CD4-positive, alpha-beta T cell treated with Interleukin-17A for 4 hours (primary cell): Measurements from ENCODE around the gene PDE6B.

Experiments used
- DNase-seq: peaks from one replicate; pipeline ENCODE4 v3.0.0-alpha.2; 2020; ENCODE audit warnings: mixed read lengths

The PDE6B gene

DNA sequence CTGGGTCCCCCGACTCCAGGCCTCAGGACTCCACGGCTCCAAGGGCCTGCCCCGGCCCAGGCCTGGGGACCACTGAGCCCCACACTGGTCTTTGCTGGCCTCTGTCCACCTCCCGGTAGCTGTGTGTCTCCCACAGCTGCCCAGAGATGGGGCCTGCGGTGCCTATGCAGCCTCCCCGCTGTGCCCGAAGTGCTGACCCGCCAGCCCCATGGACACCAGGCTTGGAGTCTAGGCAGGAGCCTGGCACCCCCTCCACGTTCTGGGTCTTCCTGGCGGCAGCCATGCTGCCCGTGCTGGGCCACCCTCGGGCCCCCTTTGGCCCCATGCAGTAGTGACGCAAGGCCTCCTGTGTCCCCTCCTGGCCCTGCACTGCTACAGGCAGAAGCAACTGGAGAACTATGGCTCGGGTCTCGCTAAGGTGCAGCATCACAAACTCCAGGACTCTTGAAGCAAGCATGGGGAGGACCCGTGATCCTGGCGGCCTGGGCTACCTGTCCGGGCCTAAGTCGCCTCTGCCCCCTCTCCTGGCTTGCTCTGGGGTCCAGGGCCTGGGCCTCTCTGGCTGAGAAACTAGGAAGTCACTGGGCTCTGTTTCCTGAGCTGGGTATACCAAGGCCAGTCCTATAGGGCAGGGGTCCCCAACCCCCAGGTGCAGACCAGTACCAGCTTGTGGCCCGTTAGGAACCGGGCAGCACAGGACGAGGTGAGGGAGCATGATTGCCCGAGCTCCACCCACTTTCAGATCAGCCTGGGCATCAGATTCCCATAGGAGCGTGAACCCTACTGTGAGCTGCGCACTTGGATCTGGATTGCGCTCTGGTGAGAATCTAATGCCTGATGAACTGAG is 49.9 kb downstream of the PDE6B start:
- no peak for DNase-seq

DNA sequence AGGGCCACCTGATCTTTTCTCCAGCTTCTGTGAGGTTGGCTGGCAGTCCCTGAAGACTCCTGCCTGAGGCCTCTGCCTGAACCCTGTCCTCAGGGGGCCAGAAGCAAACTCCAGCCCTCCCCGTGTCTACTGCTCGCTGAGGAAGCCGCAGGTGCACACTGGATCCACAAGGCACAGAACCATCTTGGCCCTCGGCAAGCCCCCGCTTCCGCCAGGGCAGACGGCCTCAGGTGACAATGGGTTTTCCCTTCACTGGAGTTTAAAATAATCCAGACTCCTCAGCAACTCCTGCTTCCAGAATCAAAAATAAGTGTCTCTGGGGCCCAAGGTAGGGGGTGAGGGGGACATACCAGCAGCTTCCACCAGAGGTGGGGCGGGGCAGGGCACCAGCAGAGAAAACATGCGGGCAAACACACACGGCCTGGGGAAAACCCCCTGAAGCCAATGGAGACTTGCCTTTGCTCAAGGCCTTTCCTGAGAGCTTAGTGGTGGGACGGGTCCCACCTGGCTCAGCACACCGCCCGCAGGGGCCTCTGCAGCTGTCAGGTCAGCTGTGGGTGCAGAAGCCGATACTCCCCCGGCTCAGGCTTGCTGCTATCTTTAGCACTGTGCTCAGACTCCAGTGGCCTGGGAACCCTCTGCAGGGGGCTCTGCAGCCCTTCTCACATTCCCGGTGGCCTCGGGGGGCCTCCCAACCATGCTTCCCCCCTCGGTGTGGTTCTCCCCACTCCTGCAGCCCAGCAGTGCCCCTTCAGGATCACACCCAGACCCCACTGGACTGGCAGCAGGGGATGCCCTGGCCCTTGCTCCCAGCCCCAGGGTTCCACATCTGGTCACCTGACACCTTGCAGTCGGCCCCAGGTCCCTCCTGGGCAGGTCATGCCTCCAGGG is 50.9 kb downstream of the PDE6B start:
- DNase-seq: no peak

DNA sequence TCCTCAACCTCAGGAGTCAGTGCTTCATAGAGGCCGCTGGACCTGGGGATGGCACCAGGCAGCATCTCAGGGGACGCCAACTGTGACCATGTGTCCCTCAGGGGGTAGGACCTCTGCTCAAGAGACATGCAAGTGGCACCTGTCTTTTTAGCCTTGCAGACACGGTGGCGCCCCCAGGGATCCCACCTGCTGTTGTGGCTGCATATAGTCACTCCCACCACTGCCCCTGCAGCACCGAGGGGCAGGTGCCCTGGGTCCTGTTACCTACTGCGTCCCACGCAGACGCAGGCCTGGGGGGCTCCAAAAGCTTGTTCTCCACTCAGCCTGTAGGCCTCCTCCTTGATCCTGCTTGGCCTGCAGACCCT is 51.5 kb downstream of the PDE6B start:
- DNase-seq: no peak

DNA sequence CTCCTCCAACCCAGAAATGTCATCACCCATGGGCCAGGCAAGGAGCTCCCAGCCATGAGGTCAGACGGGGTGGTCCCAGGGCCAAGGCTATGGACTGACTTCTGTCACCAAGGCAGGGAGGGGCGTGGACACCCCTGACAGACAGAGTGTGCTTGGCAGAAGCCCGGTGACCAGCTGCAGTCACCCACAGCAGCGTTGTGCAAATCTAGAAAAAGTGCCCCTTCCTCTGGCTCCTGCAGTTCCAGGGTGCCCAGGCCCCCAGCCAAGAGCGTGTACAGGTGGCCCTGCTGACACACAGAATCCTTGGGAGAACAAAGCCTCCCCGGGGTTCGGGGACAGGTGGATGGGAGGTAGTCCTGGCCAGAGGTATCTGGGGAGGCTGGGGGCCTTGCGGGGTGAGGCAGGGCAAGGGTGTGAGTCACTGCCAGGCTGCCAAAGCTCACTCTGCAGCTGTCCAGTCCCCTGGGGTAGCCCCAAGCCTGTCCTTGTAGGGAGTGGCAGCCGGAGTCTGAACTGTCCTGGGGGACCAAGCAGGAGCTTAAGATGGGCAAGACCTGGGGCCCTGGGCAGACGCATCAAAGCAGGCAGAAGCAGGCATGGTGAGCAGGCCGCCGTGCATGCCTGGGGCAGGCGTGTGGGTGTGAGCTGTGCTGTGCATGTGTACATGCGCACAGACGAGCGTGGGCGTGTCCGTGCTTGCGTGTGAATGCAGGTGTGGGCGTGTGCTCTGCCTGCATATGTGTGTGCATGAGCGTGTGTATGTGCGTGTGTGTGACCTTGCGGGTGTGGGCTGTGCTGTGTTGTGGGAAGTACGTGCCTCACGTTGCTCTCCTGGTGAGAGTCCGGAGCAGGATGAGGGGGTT is 52.3 kb downstream of the PDE6B start:
- peak; percentile 19 for DNase-seq

DNA sequence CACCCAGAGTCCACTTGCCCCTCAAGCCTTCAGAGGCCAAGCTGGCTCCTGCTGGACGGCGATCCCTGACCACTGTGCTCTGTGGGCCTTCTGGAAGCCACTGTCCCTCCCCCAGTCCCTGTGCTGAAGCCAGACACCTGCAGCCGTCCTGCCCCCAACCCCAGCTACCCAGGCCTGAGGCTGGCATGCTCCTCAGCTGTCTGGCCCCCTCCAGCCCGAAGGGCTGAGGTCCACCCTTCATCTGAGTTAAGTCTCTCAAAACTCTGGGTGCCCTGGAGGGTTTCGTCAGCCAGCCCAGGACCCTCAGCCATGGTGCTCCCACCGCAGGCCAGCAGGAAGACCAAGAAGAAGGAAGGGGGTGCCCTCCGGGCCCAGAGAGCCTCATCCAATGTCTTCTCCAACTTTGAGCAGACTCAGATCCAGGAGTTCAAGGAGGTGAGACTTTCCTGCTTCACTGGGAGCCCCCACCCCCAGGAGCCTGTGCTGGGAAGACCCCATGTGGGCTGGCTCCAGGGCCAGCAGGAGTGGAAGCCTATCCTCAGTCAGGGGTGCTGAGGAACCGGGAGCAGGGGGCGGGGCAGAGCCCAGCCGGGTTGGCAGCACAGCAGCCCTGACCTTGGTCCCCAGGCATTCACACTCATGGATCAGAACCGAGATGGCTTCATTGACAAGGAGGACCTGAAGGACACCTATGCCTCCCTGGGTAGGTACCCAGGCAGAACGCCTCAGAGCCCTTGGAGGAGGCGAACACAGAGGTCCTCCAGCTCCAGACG is 53.1 kb downstream of the PDE6B start:
- DNase-seq: no peak

DNA sequence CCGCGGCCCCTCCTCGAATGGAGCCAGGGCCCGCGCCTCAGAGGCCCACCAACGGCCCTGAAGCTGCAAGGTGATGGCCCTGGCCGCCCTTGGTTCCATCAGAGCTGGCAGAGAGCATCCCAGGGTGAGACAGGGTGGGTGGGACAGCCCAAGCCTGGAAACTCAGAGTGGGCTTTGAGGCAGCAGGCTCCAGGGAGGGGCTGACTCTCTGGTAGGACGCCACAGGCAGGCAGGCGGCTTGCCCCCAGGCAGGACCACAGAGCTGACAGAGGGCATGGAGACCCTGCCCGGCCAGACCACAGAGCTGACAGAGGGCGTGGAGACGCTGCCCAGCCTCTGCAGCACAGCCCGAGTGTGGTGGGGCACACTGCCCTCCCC is 53.7 kb downstream of the PDE6B start:
- DNase-seq: no peak

DNA sequence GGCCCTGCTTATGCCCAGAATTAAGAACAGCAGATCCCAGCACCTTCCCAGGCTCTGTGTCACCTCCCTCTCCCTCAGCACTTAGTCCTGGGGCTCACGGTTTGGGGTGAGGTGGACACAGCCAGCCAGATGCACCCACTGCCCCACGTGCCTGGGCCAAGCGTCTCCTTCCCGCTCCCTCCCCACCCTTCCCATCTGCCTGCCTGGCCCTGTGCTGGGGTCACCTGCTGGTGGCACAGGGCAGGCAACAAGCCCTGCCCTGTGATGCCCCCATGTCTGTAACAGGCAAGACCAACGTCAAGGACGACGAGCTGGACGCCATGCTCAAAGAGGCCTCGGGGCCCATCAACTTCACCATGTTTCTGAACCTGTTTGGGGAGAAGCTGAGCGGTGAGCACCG is 54.3 kb downstream of the PDE6B start:
- no peak for DNase-seq

DNA sequence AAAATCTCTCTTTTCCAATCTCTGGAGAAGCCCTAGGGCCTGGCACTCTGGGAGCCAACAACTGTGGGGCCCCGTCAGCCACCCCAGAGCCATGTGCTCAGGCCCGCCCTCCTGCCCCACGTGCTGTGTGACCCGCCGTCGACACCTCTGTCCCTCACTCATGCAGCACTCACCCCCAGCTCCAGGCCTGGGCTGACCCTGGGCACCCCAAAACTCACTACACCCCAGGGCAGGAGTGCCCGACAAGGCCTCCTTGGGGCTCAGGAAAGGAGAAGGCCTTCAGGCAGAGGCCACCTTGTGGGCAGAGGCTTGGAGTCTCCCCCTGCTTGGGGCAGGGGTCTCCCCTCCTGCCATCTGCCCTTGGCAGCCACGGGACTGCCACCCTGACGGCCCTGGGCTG is 54.7 kb downstream of the PDE6B start:
- no peak for DNase-seq

DNA sequence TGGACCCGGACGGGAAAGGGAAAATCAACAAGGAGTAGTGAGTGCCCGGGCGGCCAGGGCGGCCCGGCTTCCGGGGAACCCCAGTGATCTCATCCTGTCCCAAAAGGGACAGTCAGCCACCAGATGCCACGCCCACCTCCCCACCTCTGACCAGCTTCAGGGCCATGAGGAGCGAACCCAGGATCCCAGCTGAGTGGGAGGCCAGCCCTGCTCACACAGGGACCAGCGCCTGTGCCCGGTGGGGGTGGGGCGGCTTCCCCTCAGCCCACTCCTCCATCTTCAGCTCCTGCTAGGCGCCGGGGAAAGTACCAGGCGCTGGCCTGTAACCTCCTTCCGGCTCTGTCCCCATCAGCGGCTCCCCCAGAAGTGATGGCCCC is 55.2 kb downstream of the PDE6B start:
- DNase-seq: peak; percentile 19

DNA sequence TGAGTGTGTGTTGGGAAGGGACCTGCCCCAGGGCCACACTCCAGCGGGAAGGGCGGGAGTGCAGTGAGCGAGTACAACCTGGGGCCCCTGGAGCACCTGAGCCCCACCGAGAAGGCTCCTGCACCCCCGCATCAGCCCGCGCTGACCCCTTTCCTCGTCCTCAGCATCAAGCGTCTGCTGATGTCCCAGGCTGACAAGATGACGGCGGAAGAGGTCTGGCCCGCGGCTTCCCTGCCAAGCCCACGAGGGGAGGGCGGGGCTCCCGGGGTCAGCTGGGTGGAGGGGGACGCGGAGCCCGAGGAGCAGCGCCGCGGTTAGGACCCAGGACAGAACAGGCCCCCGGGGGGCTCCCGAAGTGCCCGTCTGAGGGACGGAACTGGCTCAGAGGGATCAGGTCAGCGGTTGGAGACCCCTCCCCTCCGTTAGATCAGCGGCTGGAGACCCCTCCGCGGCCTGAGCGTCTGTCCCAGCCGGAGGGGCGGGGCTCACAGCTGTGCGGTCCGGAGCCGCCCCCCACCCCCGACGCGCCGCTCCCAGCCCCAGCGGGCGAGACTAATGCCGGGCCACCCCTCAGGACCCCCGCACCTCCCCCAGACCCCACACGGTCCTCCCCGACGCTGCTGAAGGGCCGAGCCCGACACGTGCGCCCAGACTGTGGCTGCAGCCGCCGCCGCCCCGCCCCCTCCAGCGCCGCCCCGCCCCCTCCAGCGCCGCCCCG is 55.7 kb downstream of the PDE6B start:
- DNase-seq: peak; percentile 68

DNA sequence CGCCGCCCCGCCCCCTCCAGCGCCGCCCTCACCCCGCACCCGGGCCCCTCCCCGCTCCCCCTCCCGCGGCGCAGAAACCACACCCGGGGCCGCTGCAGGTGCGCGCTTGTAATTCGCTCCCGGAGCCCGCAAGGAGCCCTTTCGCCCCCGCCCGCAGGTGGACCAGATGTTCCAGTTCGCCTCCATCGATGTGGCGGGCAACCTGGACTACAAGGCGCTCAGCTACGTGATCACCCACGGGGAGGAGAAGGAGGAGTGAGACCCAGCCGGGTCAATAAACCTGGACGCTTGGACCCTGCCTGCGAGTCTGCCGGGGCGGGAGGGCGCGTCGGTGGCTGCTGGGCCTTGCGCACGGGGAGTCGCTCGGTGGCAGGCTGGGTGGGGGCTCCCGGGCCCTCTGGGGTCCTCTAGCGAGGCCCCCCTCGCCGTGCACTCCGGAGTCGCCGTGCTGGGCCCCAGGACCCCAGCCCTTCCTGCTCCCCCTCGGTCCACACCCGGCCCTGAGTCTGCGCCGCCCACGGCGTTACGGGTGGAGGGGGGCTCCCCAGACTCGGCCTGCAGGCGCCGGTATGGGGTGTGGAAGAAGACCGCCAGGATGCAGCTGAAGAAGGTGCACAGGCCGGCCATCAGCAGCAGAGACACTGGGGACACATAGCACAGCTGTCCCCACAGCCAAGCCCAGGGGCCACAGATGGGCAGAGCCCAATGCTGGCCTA is 56.5 kb downstream of the PDE6B start:
- peak; percentile 60 for DNase-seq

DNA sequence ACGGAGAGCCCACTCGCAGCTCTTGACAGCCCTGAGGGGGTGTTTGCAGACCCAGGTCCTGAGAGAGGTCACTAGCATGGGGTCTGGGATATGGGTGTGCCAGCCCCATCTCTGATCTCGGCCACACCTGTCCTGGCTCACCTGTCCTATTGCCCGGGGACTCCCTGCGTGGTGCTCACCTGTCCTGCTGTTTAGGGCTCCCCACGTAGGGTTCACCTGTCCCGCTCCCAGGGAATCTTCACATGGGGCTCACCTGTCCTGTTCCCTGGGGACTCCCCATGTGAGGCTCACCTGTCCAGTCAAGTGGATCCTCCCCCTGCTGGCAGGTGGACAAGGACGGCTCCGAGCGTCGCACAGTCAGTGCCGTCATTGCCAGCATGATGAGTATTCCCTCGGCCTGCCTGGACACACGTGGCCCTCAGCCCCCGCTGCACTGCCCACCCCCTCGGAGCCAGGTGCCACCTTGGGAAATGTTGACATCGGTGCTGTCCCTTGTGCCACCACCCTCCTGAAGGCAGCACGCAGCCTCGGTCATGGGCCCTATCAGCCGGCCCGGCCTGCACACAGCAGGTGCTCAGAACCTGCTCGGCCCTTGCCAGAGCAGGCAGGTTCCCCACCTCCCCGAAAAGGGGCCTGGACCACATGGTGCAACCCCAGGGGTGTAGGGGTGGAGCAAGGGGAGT is 57.3 kb downstream of the PDE6B start:
- no peak for DNase-seq

DNA sequence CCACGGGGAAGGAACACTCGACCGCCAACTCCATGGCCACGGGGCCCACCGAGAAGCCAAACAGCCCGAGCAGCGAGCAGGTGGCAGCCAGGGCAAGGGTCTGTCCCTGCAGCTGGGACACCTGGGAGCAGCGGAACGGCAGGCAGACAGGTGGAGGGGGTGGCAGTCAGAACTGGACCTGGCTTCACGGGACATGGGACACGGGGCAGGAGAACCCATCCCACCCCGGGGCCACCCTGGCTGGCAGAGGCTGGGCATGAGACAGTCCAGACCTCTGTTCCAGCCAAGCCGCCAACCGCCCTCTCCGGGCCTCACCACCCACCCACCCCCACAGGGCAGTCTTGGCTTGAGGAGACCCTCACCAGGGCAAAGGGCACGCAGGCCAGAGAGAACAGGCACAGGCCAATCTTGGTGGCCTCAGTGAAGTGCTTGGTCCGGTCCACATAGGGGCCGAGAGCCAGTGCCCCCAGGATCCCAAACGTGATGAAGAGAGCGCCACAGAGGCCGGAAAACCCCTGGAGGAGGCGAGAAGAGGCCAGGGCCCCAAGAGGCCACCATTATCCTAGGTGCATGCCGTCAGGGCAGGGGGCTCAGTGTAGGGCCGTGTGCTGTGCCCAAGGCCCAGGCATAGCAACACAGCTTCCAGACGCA is 58.0 kb downstream of the PDE6B start:
- no peak for DNase-seq

DNA sequence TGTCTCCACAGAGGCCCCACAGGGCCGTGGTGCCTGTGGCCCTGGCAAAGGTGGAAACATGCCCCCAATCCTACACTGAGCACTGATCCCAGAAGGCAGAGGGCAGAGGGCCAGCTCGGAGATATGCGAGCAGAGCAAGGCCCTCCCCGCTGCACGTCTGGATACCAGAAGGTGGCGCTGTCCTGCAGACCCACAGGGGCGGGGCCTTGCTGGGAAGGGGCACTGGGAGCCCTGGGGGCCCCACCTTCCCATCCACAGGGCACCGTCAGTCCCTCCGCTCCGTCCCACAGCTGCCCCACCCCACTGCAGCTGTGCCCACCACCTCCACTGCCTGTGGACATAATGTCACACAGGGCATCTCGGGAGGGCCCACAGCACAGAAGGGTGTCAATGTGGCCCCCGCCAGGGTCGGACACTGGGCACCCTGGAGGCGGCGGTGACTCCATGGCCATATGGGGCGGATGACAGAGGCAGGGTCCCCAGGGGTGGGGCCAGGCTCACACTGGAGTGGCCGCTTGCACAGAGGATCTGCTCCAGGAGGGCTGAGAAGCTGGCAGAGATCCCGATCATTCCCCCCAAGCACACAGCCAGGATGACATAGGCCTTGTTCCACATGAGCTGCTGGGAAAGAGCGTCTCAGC is 58.7 kb downstream of the PDE6B start:
- DNase-seq: peak; percentile 40

DNA sequence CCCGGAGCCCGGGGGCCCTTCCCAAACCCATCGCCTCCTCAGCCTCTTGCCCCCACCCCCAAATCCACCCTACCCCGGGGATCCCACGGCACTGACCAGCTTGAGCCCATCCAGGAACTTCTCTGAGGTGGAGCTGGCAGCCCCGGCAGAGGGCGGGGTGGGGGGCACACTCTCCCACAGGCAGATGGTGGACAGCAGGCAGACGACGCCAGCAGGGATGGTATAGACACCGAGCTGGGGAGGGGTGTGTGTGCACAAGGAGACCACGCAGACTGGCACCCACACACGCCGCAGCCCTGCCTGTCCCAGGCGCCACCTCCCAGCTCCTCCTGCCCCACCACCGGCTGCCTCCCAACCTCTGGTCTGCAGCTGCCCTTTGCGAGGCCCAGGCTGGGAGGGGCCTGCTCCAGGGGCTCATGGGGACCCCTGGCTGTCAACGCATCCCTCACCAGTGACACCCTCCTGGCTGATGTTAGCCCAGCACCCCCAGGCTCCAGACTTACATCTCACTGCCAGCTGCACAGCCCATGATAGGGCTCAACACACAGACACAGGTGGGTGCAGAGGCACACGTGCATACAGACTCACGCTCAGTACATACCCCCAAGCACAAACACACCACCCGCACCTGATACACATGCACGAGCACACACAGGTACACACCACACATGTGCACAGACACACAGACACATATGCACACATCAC is 59.4 kb downstream of the PDE6B start:
- DNase-seq: no peak

DNA sequence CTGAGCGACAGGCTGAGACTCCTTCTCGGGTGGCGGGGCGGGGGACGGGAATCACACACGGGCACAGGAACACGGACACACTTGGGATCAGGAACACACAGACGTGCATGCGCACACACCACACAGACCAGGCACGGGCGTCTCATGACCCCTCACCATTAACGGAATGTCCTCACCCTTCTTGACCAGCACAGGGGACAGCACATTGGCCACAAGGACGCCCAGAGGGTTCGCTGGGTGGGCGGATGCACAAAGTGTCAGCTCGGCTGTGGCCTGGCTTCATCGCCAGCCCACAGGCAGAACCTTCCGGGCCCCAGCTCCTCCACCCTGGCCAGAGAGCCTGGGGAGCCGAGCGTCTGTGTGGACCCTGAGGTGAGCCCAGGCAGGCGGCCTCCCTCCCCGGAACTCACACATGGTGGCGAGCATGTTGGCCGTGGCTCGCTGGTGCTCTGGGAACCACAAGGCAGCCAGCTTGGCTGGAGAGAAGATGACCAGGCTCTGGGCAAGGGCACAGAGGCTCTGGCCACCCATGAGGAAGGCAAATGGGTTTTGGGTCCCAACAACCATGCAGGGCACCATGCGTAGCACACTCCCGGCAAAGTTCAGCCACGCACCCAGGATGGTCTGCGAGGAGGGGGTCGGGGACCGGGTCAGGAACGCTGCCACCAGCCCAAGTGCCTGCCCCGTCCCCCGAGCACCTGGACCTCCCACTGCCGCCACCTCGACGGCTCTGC is 60.5 kb downstream of the PDE6B start:
- DNase-seq: no peak

DNA sequence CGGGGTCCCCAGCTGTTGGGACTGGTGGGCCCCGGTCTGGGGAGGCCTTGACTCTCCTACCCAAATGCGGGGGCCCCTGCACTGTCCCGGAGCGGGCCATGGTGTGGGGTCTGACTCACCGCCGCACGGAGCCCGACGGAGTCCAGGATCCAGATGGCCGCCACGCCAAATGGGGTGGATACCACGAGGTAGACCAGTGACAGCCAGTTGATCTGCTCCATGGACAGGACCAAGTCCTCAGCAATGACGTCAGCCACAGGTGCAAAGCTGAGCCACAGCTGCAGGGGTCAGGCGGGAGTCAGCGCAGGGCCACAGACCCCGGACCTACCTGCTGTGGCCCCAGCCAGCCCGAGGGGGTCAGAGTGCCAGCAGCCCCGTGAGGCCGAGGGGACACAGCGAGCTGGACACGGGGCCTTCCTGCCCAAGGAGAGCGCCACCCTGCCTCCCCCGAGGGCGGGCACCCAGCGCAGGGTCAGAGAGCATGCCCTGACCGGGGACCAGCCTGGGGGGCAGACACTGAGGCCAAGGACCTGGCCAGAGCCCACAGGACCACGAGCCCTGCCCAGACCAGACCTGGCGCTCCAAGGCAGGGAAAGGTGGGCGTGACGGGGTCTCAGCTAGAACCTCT is 61.2 kb downstream of the PDE6B start:
- no peak for DNase-seq
